Coronary artery (tissue), 2 donors: ENCODE data around the gene SERGEF.

Experiments
- DNase-seq: peaks from one replicate; pipeline ENCODE4 v3.0.0-alpha.2; 2017; ENCODE audit warnings: low spot score
- H3K27ac ChIP-seq, 2 donors: fragments of 200-600 bp; sonication (generic); one replicate each; pipeline ENCODE4 v1.5.1; 2016 to 2019
- H3K4me3 ChIP-seq: fragments of 200-600 bp; sonication (generic); 2 replicates; pipeline ENCODE4 v1.5.1; 2016; ENCODE audit warnings: mild to moderate bottlenecking, moderate library complexity
- TF ChIP-seq, protein P1 (sequence below): fragments of 200-600 bp; sonication (generic); IDR thresholded peaks from one replicate; pipeline ENCODE4 v1.5.1; 2019; ENCODE audit warnings: antibody characterized with exemption

Gene SERGEF

DNA sequence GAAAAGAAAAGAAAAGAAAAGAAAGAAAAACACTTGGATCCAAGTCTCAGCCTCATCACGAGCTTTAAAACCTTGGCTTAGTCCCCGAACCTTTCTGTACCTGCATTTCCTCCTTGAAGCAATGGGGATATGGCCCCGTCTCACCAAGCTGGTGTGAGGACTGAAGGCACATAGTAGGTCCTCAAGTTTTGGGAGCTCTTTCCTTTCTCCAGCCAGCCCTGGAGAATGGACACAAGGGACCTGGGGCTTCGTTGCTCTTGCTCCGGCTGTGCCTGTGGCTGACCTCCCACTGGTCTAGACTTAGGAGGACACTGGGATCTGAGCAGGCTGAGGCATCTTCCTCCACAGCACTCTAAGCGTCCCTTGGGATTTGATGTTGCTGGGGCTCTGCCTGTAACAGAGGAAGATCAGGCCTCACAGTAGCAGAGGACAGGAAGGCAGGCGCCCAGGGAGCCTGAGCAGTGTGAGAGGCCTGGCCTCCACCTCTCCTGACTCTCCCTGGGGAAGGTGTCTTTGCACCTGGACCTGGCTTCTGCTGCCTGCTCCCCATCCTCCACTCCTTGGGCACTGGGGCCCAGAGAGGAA is 245.5 kb downstream of the SERGEF start:
- TF ChIP-seq, protein P1, sequence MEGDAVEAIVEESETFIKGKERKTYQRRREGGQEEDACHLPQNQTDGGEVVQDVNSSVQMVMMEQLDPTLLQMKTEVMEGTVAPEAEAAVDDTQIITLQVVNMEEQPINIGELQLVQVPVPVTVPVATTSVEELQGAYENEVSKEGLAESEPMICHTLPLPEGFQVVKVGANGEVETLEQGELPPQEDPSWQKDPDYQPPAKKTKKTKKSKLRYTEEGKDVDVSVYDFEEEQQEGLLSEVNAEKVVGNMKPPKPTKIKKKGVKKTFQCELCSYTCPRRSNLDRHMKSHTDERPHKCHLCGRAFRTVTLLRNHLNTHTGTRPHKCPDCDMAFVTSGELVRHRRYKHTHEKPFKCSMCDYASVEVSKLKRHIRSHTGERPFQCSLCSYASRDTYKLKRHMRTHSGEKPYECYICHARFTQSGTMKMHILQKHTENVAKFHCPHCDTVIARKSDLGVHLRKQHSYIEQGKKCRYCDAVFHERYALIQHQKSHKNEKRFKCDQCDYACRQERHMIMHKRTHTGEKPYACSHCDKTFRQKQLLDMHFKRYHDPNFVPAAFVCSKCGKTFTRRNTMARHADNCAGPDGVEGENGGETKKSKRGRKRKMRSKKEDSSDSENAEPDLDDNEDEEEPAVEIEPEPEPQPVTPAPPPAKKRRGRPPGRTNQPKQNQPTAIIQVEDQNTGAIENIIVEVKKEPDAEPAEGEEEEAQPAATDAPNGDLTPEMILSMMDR: no peak
- Histone ChIP-seq H3K4me3 (no peak overlapping the region), H3K27ac (no peak overlapping the region)
- DNase-seq: no peak

DNA sequence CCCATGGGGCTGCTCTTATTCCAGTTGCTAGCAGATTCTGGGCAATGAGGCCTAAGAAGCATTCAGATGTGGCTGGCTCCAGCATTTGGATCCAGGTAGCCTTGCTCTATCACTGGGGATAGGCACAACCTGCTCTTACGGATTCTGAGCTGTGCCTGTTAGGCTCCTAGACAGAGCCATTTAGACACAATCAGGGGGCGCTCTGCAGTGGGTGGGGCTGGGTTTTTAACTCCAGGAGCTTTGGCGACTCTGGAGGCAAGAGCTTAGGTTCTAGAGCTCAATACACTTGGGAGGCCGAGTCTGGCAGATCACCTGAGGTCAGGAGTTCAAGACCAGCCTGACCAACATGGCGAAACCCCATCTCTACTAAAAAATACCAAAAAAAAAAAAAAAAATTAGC is 246.3 kb downstream of the SERGEF start:
- H3K4me3 ChIP-seq: no peak overlapping the region
- DNase-seq: no peak
- TF ChIP-seq, protein P1: no peak
- no peak overlapping the region for H3K27ac ChIP-seq

DNA sequence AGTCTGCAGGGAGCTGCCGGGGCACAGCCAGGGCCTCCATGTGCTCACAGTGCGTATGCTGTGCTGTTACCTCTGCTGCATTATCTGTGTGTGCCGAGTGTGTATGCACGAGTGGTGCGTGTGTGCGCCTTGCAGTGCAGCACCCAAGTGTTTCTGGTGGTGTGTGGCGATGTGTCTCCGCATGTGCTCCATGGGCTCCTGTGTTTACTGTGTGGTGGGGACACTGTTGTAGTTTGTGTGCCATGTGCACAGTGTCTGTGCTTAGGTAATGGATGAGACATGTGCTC is 246.8 kb downstream of the SERGEF start:
- TF ChIP-seq, protein P1: no peak
- no peak for DNase-seq
- Histone ChIP-seq H3K27ac (no peak overlapping the region), H3K4me3 (no peak overlapping the region)

DNA sequence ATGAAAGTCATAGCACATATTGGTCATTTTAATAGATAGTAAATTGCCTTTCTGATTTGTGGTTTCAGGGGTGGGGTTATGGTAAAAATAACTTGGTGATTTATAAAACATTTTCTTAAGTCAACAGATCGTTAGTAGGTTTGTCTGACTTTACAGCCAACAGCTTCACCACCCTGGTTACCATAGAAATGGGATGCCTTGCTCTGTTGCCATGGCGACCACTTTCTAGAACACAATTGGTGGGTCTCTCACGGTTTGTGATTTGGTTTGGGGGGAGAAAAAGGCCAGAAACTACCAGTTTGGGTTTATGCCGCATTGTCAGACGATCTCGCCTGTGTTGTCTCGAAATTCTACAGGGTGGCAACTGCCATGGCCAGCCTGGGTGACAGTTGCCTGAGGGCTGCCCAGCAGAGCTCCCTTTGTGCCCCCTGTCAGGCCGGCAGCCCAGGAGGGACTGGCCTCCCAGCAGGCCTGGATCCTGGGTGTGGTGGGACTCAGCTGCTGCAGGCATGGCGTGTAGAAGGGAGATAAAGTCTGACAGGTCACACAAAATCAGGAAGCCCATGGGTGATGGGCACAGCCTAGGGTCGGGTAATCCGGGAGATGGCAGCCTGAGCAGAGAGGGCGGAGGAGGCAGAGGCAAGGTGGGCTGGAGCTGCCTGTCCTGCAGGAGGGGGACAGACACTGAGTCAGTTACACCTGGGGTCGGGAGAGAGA is 247.3 kb downstream of the SERGEF start:
- Histone ChIP-seq H3K4me3 (no peak overlapping the region), H3K27ac (no peak overlapping the region)
- TF ChIP-seq, protein P1: no peak
- no peak for DNase-seq

DNA sequence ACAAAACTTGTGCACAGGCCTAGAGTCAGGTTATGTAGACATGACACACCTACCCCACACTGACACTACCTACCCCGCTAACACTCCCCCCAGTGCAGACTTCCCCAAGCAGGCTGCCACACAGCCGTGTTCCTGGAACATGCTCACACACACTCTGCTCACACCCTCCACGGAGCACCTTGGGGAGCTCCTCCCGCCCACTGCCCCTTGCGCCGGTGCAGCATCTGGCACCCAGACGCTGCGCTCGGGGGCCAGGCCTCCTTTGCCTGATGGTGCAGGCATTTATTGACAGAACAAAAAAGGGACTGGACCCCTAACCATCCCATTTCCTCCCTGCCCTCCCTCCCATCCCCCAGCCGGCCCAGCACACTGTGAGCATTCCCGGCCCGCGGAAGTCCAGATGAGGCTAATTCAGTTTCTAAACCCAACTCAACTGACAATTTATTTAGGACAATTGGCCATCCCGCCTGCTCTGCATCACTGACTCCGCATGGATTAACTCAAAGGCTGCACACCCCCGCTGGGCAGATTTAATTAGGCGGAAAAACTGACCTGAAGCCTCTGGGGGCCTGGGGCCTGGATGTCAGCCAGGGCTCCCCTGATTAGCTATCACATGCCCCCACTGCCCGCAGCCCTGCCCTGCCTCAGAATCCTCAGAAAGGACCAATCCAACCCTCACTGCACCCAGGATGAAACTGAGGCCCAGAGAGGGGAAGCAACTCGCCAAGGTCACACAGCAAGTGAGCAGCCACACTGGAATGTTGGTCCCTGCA is 248.2 kb downstream of the SERGEF start:
- Histone ChIP-seq H3K4me3 (no peak overlapping the region), H3K27ac (no peak overlapping the region)
- TF ChIP-seq, protein P1: no peak
- no peak for DNase-seq

DNA sequence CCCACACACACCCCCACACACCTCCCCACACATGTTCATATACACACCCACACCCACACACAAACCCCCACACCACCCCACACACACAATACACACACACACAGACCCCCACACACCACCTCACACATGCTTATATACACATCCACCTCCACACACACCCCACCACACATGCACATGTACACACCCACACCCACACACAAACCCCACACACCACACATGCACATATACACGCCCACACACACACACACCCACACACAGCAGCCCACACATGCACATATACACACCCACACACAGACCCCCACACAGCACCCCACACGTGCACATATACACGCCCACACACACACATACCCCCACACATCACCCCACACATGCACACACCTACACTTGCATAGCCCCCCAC is 249.1 kb downstream of the SERGEF start:
- TF ChIP-seq, protein P1: no peak
- DNase-seq: no peak
- no peak overlapping the region for H3K27ac ChIP-seq
- H3K4me3 ChIP-seq: no peak overlapping the region
